Activated CD4-positive, alpha-beta T cell treated with anti-CD3 and anti-CD28 coated beads for 4 hours (primary cell): ENCODE data around the gene LCORL.
A peak's percentile ranks its signal among the peaks of the same experiment; 100 is the strongest.

Source experiments
- DNase-seq, 2 donors: peaks; one replicate each; pipeline ENCODE4 v3.0.0-alpha.2; 2020

The LCORL gene

DNA sequence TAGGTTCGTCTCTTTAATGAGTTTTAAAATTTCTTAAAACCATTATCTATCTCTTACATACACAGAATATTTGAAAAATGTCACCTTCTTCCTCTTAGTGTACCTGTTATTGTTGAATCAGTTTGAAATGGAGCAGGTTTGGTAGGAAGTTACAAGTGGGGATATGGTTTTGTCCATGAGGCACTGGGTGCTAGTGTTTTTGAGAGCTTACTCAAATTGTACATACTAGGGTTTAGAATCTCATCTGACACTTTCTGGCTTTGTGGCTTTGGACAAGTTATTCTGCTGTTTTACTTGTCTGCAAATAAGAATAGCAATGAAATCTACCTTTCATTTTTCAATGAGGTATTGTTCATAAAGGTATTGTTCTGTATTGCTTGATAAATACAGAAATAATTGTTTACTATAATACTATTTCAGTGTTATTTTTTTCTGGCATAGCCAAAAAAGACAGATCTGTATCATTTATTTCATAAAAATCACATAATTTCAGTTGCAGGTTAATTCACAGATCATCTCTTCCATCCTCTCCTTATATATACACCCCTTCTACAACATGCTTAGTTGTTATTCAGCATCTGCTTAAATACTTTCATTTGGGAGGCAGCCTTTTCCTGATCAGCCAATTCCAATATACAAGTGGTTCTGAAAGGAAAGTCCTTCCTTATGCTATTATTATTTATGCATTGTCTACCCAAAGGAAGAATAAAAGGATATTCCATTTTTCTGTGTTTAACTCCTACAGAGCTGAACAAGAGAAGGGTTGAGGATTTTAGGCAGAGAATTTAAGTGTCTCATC is 197.5 kb downstream of the LCORL start:
- no peak for DNase-seq

DNA sequence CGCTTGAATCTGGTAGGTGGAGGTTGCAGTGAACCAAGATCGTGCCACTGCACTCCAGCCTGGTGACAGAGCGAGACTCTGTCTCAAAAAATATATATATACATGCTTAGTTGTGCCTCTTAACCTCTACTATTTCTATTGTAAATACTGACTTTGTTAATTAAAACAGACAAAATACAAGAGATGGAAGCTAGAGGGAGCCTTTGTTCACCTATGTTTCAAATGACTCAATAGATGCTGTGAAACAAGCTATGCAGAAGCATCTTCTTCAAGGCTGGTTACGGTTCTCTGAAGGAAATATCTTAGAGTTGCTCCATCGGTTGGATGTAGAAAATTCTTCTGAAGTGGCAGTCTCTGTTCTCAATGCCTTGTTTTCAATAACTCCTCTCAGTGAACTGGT is 204.5 kb downstream of the LCORL start:
- DNase-seq, result no peak

DNA sequence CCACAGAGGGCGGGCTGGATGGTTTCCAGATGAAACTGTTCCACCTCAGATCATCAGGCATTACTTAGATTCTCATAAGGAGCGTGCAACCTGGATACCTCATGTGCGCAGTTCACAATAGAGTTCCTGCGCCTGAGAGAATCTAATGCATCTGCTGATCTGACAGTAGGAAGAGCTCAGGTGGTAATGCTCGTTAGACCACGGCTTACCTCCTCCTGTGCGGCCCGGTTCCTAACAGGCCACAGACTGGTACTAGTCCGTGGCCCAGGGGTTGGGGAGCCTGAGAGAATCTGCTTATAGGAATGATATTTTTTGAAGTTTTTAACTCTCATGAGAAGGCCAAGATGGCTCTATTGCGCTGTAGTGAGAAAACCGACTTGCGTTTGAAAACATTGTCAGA is 205.4 kb downstream of the LCORL start:
- no peak for DNase-seq

DNA sequence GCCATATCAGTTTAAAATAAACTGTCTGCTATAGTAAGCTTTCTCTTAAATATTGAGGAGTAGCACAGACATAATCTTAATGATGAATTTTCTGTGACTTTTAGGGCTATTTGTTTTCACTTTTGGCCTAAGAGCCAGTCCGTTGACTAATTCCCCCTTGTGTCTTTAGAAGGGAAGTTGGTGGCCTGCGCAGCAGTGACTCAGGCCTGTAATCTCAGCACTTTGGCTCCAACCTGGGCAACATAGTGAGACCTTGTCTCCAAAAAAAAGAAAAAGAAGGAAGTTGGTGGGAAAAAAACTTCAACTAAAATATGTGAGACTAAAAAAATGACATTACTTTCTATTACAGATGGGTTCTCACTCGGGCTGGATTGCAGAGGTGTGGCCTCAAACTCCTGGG is 207.4 kb downstream of the LCORL start:
- no peak for DNase-seq

DNA sequence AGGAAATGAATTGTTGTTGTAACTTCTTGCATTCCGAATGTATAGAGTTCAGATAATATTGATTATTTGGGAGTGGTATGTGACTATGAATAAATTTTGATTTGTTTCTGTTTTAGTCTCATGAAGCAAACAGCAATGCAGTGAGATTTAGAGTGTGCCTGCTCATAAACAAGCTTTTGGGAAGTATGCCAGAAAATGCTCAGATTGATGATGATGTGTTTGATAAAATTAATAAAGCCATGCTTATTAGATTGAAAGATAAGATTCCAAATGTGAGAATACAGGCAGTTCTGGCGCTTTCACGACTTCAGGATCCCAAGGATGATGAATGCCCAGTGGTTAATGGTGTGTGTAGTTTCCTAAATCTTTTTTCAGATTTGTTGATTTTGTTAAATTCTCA is 208.8 kb downstream of the LCORL start:
- no peak for DNase-seq

DNA sequence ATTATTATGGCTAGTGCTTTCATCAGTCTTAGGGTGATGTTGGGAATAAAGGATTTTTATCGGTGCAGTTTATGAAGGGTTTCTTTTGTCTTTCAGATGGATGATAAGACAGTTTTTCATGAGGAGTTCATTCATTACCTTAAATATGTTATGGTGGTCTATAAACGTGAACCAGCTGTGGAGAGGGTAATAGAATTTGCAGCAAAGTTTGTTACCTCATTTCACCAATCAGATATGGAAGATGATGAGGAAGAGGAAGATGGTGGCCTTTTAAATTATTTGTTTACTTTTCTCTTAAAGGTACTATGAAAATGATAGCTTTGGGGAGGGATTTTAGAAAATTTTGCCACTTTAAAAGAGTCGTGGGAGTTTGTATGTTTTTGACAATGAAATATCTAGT is 209.4 kb downstream of the LCORL start:
- no peak for DNase-seq

- no peak for DNase-seq
These were observed 210.4 kb downstream of the LCORL start for GRCh38 chr4:17811078-17811603.

- peak; percentile 98 to 99 for DNase-seq
These were observed 211.1 kb downstream of the LCORL start, which contains the start of the genes DCAF16 and NCAPG for GRCh38 chr4:17810260-17811077. Gene DCAF16, minus strand, starts transcription at chr4:17810757. Its CDS starts 6,616 bp downstream, at chr4:17804141. Gene NCAPG, plus strand, starts transcription at chr4:17810979. Its CDS starts 99 bp downstream, at chr4:17811078.

- DNase-seq, result no peak
These were observed 211.9 kb downstream of the LCORL start for GRCh38 chr4:17809667-17810066.

DNA sequence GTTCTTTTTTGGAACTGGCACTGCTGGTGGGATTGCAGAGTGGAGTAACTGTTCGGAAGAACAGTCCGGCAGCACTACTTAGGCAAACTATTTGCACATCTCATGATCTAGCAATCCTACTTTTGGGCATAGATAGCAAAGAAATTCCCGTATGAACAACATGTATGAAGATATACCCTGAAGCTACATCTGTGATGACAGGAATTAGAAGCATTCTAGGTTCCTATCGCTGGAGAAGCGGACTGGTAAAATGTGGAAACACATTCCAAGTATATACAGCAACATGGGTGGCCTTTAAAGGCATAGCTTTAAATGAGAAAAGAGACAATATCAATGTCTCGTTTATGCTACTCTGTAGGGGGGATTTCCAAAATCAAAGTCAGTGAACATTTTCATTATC is 214.1 kb downstream of the LCORL start:
- DNase-seq, result no peak

DNA sequence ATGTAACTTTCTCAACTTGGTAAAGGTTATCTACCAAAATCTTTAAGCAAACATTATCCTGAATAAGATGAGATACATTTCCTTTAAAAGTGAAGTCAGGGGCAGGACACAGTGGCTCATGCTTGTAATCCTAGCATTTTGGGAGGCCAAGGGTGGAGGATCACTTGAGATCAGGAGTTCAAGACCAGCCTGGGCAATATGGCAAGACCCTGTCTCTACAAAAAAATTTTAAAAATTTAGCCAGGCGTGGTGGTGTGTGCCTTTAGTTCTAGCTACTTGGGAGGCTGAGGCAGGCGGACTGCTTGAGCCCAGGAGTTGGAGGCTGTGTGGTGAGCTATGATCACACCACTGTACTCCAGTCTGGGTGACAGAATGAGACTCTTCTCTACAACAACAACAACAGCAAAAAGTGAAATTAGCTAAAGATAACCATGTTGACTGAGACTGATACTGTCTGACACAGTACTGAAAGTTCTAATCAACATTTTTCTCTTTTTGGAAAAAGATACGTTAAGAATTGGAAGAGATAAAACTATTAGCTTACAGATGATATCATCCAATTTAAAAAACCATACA is 215.9 kb downstream of the LCORL start:
- no peak for DNase-seq

DNA sequence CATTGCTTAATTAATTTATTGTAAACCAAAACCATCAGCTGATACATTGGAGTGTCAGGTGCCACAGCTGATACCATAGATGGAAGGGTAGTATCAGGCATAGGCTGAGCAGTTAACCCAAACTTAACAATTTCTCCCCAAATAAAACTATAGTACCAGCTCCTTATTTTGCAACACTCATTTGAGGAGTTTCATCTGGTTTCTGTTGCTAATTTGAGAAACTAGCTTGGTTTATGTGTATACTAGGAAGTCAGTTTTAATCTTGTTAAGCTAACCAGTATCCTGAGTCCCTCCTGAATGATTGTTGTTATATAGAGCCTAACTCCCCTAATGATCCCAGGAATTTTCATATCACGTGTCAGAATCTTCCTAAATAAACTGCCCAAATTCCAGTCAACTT is 223.7 kb downstream of the LCORL start:
- no peak for DNase-seq

- DNase-seq, result no peak
These were observed 226.8 kb downstream of the LCORL start for GRCh38 chr4:17794730-17795129.
